Caki2 (cell line): ENCODE data around the gene ABI2. TPM values are rescaled to one million over a fixed set of nuclear protein-coding genes. Genes with fewer than 3 reads are reported as not detected.
"Not testable (repeated sequence)": the region's sequence is repeated elsewhere in the genome, so short reads cannot be mapped to it uniquely, and the experiment has no call there.

Source experiments
- DNase-seq: peaks from one replicate; pipeline ENCODE4 v3.0.0-alpha.2; 2015; ENCODE audit warnings: low read depth
- in situ Hi-C: cut with HindIII; loops from 2 replicates; pipeline ENCODE4 v1.10.0; 2016; ENCODE audit warnings: low sequenced_read_pairs, low pct_unique_long_range_greater_than_20kb, mixed read lengths
- total RNA-seq: library from RNA; depleted of rRNA; stranded (reverse); fragments of >200 nt; shearing (Covaris generic); gene quantifications from 2 replicates; pipeline ENCODE4 v1.2.3, GENCODE V29; 2014; ENCODE audit warnings: low replicate concordance

ABI2 gene
- total RNA-seq, 1 experiment from 2014 or later: 29.4 TPM

- no peak for DNase-seq
These were observed 76.8 kb downstream of the ABI2 start for GRCh38 chr2:203404996-203405395.

GRCh38 chr2:203407496-203407895 is 79.3 kb downstream of the ABI2 start:
- in situ Hi-C loops: no loop called here
- no peak for DNase-seq

More at GRCh38 chr2:203404996-203405395, 76.8 kb downstream of the ABI2 start:
- in situ Hi-C loops: no loop called here

DNA sequence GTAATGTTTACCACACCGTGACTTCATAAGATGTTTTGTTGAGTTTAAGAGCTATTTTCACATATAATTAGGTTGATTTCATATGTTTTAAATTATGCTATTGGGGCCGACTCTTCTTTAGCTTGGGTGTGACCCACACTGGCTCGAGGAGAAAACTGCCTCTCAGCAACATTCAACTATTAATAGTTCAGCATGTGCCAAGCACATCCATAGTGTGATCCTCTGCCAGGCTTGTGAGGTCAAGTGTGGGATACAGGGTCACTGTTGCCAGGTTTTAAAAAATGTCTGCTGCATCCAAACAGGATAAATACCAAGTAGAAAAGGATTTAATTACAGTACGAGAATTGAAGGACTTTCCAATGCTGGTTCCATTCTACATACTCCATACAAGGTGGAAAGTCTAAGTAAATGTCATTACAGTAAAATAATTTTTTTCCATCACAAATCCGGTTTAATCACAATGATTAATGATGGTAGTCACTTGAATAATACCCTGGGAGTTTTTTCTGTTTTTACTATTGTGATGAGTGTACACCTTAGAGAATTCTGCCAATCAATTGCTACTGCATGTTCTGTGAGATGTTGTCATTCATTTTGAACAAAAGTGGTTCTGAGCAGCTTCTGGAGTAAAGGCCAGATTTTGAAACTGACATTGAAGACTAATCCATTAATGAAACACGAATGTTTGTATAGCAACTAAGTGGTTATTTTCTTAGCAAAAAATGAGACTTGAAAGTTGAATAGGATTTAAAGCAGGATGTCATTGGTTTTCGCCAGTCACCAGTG is 84.5 kb downstream of the ABI2 start:
- in situ Hi-C loops: no loop called here
- DNase-seq: no peak

- in situ Hi-C loops: no loop called here
These were observed 85.6 kb downstream of the ABI2 start for GRCh38 chr2:203413796-203414195.

GRCh38 chr2:203418271-203418670 is 90.1 kb downstream of the ABI2 start:
- DNase-seq: no peak
- in situ Hi-C loops: no loop called here

More at GRCh38 chr2:203413796-203414195, 85.6 kb downstream of the ABI2 start:
- DNase-seq: no peak

GRCh38 chr2:203427061-203427460 is 98.9 kb downstream of the ABI2 start:
- no peak for DNase-seq
- in situ Hi-C loops: no loop called here

DNA sequence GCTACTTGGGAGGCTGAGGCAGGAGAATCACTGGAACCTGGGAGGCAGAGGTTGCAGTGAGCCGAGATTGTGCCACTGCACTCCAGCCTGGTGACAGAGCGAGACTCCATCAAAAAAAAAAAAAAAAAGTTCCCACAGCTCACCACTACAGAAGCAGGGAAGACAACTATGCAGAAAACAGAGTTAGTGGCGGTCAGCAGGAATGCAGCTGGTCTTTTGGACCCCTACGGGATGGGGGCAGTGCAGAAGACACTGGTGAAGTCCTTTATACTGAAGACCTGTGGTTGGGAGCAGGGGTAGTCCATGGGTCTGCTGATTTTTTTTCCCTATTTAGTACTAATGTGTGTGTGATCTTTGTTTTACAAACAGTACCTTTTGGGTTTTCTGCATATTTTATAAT is 101.4 kb downstream of the ABI2 start:
- in situ Hi-C loops, DNase-seq: not testable (repeated sequence)

- DNase-seq: no peak
- in situ Hi-C loops: no loop called here
These were observed 103.4 kb downstream of the ABI2 start for GRCh38 chr2:203431391-203432185.

DNA sequence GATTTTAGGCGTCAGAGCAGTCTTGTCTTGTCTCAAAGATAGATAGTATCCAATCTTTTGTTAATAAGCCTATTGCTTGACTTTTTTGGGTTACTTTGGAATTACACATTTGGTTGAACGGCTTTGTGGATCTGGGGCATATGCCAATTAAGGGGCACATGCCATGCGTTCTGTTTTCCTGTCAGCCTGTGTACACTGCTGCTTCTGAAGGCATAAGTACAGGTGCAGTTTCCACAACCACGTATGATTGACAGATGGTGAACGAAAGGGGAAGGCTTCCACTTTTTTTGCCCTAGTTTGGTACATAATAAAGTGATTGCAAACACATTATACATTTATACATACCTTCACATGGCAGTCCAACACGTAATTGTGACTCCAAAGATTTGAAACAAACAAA is 104.6 kb downstream of the ABI2 start:
- in situ Hi-C loops: no loop called here
- no peak for DNase-seq

- in situ Hi-C loops: no loop called here
- no peak for DNase-seq
These were observed 108.3 kb downstream of the ABI2 start for GRCh38 chr2:203436496-203436895.

DNA sequence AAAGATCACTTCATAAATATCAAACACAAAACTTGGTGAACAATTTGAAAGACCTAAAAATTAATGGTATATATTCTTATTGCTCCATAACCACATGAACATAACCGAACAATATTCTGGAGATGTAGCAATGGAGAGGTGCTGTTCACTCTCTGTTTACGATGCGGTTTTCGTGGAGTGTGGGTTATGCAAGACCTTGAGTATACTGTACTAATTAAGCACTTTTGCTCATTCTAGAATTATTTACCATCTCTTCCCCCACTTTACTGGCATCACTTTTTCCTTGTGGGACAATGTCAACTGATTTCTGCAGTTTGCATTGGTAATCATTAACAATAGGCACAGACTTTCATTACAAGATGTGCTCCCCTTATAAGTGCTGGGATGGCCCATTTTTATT is 109.3 kb downstream of the ABI2 start:
- in situ Hi-C loops: no loop called here
- DNase-seq: no peak

DNA sequence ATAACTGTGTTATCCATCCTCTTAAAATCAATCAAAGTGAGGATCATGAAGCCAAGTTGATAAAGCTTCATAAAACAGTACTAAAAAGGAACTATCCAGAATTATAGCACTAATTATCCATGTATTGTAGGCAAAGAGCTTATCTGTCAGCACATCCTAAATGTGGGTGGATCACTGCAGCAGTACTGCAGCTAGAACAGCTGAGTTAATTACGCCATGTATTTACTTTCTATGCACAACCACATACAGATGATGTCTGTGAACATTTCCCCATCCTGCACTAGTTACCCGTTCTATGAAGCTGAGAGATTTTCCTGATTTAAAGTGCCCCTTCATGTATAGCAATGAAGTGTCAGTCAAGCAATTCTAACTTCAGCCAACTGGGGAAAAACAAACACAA is 110.3 kb downstream of the ABI2 start:
- in situ Hi-C loops: no loop called here
- no peak for DNase-seq

DNA sequence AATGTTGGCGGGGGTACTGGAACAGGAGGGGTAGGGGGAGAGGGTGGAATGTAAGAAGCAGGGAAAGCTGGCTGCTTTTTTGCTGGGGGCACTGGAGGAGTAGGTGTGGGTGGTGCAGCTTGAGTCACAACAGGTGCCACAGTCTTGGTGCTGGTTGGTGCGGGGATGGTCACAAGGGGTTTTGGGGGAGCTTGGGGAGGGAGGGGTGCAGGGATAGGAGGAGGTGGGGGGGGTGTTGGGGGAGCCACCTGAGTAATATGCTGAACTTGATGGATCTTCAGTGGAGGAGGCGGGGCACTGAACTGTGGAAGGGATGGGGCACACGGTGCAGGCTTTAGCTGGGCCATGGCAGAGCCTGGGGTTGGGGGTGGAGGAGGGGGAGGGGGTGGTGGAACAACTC is 112.5 kb downstream of the ABI2 start:
- DNase-seq: no peak
- in situ Hi-C loops: no loop called here

- in situ Hi-C loops: no loop called here
These were observed 113.3 kb downstream of the ABI2 start for GRCh38 chr2:203441463-203441862.

DNA sequence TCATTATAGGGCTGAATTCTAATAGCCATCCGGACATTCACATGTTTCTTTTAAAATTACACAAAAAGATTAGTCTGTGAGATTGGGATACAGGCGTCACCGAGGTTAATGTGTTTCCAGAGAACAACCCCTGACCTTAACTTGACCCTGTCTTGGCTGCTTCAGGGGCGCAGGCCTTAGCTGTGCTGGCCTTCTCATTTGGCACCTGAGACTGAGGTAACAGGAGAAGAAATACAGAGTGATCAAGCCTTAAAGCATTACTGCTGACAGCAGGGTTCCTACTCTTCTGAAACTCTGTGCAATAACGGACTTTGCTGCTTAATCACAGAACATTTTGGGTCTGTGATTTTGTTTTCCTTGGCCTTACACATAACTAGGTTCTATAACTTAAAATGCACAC is 114.3 kb downstream of the ABI2 start:
- no peak for DNase-seq
- in situ Hi-C loops: no loop called here

More at GRCh38 chr2:203441463-203441862, 113.3 kb downstream of the ABI2 start:
- no peak for DNase-seq

DNA sequence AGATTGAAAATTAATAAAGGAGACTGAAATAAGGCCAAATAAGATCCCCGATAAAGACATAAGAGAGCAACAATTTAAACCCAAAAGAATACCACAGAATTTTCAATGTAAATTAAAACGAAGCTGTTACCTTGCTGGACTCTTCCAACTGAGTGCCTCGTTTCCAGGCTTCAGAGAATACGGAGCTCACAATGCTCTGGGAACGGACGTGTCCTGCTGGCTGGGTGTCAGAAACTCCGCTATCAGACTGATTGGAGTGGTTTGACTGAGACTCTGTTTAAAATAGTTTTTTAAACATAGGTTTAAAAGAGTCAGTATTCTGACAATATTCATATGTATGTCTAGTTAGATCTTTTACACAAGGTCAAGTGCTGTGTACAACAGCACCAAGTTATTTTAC is 116.5 kb downstream of the ABI2 start:
- in situ Hi-C loops: no loop called here
- no peak for DNase-seq

DNA sequence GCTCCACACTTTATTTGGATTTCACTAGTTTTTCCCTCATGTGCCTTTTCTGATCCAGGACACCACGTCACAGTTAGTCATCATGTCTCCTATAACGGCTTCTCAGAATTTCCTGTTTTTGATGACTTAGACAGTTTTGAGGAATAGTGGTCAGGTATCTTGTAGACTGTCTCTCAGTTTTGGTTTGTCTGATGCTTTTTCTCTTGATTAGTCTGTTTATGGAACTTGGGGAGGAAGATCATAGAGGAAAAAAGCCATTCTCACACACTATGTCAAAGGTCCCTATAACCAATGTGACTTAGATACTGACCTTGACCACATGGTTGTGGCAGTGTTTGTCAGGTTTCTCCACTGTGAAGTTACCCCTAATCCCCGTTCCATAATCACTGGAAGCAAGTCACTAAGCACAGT is 117.9 kb downstream of the ABI2 start:
- in situ Hi-C loops: no loop called here
- no peak for DNase-seq

DNA sequence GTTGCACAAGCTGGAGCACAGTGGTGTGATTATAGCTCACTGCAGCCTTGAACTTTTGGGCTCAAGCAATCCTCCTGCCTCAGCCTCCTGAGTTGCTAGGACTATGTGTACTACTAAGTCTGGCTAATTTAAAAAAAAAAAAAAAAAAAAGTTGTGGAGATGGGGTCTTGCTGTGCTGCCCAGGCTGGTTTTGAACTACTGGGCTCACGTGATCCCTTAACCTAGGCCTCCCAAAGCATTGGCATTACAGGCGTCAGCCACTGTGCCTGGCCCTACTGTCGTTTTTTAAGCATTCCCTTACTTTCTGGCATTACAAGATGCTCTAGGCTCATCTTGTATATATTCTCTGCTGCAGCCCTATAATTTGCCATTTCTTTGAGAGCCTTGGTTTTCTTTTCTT is 118.6 kb downstream of the ABI2 start:
- DNase-seq: no peak
- in situ Hi-C loops: no loop called here

GRCh38 chr2:203450561-203450960 is 122.4 kb downstream of the ABI2 start:
- in situ Hi-C loops: no loop called here

More at GRCh38 chr2:203450561-203450960, 122.4 kb downstream of the ABI2 start:
- no peak for DNase-seq
